HAP-1 (cell line): ENCODE results near the gene CTNNBIP1.
"Not testable (repeated sequence)": the region's sequence is repeated elsewhere in the genome, so short reads cannot be mapped to it uniquely, and the experiment has no call there.

Source experiments
- DNase-seq, 2 experiments: peaks; one replicate each; pipeline ENCODE4 v3.0.0-alpha.2; 2016 to 2020; ENCODE audit warnings: low spot score in 2 of 2
- H3K27me3 ChIP-seq: fragments of 250-450 bp; sonication (Bioruptor Pico); 2 replicates; pipeline ENCODE4 v1.5.1; 2020; ENCODE audit warnings: low read depth, mild to moderate bottlenecking, moderate library complexity
- H3K36me3 ChIP-seq: fragments of 250-450 bp; sonication (Bioruptor Pico); replicated peaks from 2 replicates; pipeline ENCODE4 v1.5.1; 2020; ENCODE audit warnings: mild to moderate bottlenecking
- H3K4me1 ChIP-seq: fragments of 250-450 bp; sonication (Bioruptor Pico); 2 replicates; pipeline ENCODE4 v1.5.1; 2020; ENCODE audit warnings: mild to moderate bottlenecking
- H3K4me3 ChIP-seq: fragments of 250-450 bp; sonication (Bioruptor Pico); 2 replicates; pipeline ENCODE4 v1.5.1; 2020; ENCODE audit warnings: mild to moderate bottlenecking, moderate library complexity
- H3K9me3 ChIP-seq: fragments of 250-450 bp; sonication (Bioruptor Pico); 2 replicates; pipeline ENCODE4 v1.5.1; 2020; ENCODE audit warnings: mild to moderate bottlenecking, moderate library complexity
- in situ Hi-C: fragments of 300-500 bp; cut with MboI; formaldehyde crosslinking; loops from 3 replicates; pipeline ENCODE4 v1.14.3; 2020; ENCODE audit warnings: low sequenced_read_pairs, inconsistent platforms, mixed read lengths

CTNNBIP1 gene

DNA sequence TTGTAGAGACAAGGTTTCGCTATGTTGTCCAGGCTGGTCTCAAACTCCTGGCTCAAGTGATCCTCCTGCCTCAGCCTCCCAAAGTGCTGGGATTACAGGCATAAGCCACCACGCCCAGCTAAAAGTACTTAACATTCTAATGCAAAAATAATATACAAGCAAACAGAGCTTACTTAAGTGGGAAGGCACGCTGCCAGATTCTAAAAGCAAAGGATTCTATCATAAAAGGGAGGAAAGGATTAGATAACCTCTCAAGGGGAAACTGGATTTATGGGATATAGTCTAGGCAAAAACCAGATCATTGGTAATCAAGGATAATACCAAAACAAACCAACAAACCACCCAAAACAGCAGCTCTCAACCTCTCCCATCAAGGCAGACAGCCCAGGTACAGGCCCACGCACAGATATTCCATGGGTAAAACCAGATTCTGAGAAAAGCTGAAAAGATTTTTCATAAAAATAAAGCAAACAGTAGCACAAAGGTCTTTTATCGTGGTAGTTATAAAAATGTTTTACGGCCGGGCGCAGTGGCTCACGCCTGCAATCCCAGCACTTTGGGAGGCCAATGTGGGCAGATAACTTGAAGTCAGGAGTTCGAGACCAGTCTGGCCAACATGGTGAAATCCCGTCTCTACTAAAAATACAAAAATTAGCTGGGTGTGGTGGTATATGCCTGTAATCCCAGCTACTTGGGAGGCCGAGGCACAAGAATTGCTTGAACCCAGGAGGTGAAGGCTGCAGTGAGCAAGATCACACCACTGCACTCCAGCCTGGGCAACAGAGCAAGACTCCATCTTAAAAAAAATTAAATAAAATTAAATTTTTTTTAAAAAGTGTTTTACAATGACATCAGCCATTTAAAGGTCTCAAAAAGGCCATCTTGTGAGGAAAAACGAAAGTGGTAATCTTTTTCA is 106.8 kb downstream of the CTNNBIP1 start:
- H3K4me1 ChIP-seq = peaks cover 12% of the 10 kb centered on the region
- H3K9me3 ChIP-seq, H3K4me3 ChIP-seq, H3K36me3 ChIP-seq, H3K27me3 ChIP-seq, in situ Hi-C loops: not testable (repeated sequence)
- peak; percentile 77 to 93 for DNase-seq

DNA sequence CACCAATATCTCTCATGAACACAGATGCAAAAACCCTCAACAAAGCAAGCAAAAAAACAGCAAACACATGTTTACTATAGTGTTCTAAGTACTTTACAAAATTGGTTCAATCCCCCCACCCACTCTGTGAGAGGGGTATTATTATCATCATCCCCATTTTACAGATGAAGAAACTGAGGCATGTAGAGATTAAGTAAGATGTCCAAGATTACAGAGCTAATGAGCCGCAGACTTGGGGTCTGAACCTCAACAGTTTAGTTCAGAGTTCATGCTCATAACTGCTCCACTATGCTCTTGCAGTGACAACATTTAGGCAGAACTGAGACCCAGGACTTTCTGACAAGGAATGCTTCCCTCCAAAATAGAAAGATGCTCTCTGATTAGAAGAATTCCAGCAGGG is 108.2 kb downstream of the CTNNBIP1 start:
- DNase-seq = no peak
- H3K4me1 ChIP-seq = peaks cover 12% of the 10 kb centered on the region
- in situ Hi-C loops = no loop called here
- H3K36me3 ChIP-seq = no peaks in the 10 kb centered on the region; the same call in 1 of the 2 replicates
- H3K9me3 ChIP-seq = no peaks in the 10 kb centered on the region
- H3K4me3 ChIP-seq = no peak overlapping the region
- H3K27me3 ChIP-seq = no peaks in the 10 kb centered on the region
